ENCODE results near the gene ZNF761. TPM values are rescaled to one million over a fixed set of nuclear protein-coding genes. Genes with fewer than 3 reads are reported as not detected.

ZNF761 gene
- polyA plus RNA-seq, 1 experiment, result 5.6 TPM

DNA sequence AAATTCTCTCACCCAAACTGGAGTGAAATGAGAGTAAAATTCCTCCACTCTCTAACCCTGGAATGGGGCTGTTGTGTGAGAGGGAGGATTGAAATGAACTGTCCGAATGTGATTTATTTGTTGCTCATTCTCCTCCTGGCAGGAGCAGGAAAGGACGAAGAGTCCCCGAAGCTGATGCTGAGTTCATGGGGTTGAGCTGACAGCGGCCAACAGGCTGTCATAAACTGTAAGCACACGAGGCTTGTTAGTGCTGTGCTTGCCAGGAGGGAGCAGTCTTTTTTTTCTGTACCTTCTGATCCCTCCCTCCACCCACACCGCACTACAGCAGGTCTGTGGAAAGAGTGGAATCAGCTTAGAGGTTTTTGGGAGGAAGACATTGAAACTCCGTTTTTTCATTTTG is 73.1 kb downstream of the ZNF761 start:
- Histone ChIP-seq H3K27me3 (ENCODE audit: control insufficient read depth, insufficient read depth, low read length) (no peaks in the 10 kb centered on the region), H3K4me3 (ENCODE audit: low read depth, low read length) (no peak overlapping the region), H3K36me3 (ENCODE audit: control insufficient read depth, insufficient read depth, low read length) (no peaks in the 10 kb centered on the region)
- TF ChIP-seq, protein P1, sequence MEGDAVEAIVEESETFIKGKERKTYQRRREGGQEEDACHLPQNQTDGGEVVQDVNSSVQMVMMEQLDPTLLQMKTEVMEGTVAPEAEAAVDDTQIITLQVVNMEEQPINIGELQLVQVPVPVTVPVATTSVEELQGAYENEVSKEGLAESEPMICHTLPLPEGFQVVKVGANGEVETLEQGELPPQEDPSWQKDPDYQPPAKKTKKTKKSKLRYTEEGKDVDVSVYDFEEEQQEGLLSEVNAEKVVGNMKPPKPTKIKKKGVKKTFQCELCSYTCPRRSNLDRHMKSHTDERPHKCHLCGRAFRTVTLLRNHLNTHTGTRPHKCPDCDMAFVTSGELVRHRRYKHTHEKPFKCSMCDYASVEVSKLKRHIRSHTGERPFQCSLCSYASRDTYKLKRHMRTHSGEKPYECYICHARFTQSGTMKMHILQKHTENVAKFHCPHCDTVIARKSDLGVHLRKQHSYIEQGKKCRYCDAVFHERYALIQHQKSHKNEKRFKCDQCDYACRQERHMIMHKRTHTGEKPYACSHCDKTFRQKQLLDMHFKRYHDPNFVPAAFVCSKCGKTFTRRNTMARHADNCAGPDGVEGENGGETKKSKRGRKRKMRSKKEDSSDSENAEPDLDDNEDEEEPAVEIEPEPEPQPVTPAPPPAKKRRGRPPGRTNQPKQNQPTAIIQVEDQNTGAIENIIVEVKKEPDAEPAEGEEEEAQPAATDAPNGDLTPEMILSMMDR (IDR thresholded peaks at IDR 0.05; ENCODE audit: insufficient read depth, low read depth, low read length), result no peak
- DNase-seq (ENCODE audit: low read depth), result no peak
- POLR2A ChIA-PET, result no interaction called here
- CTCF ChIA-PET, result interaction anchor here (1.2 to 1.6 kb wide), 2 partner anchors 9 to 79 kb away, joined by 4 to 5 read pairs; no protein-coding TSS in a partner anchor

DNA sequence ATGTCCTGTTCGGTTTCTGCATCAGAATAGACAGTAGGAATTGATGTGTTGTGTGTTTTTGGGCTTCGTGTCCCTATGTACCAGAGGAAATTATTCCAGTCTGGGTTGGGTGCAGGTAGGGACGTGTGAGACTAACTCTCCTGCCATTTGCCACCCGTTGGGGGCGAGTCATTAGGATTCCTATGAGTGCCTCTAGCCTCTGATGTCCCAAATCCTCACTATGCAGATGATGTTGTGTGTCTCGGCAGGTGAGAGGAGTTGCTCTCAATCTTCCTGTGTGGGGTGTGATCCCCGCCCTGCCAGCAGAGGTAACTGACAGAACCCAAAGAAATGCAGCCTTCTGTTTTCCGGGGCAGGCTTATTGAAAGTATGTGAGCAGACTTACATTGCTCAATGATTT is 74.9 kb downstream of the ZNF761 start:
- ChIA-PET POLR2A (no interaction called here), CTCF (interaction anchor here (0.8 to 1.9 kb wide), 2 partner anchors 239 to 311 kb away, joined by 3 to 6 read pairs; no protein-coding TSS in a partner anchor)
- TF ChIP-seq, protein P1 (IDR thresholded peaks at IDR 0.05; ENCODE audit: insufficient read depth, low read depth, low read length), result no peak
- DNase-seq (ENCODE audit: low read depth), result no peak
- no peak overlapping the region for H3K4me3 ChIP-seq (ENCODE audit: low read depth, low read length)
- H3K36me3 ChIP-seq (ENCODE audit: control insufficient read depth, insufficient read depth, low read length), result no peaks in the 10 kb centered on the region
- H3K27me3 ChIP-seq (ENCODE audit: control insufficient read depth, insufficient read depth, low read length), result no peaks in the 10 kb centered on the region

Small RNA genes within 50 kb of the gene (small RNA-seq; reads per million reads assigned to genes)
- not detected for gene RPL39P36 (ENCODE audit: insufficient read length, low read depth, low replicate concordance)

Other genes starting within 250 kb of the ZNF761 start
- 3.0 and 3.5 TPM in 2 replicates for gene ZNF665, start 238.6 kb upstream of the ZNF761 start, polyA plus RNA-seq (2011; rRNA removed)
- 12.9 and 20.4 TPM in 2 replicates for gene ZNF677, start 177.1 kb upstream of the ZNF761 start, polyA plus RNA-seq (2011; rRNA removed)
- not detected in 2 replicates for gene VN1R2, start 173.7 kb upstream of the ZNF761 start, polyA plus RNA-seq (2011; rRNA removed)
- not detected in 2 replicates for gene VN1R4, start 164.3 kb upstream of the ZNF761 start, polyA plus RNA-seq (2011; rRNA removed)
- 1.5 and 3.2 TPM in 2 replicates for gene ZNF845, start 98.2 kb upstream of the ZNF761 start, polyA plus RNA-seq (2011; rRNA removed)
- 1.2 and 2.3 TPM in 2 replicates for gene ZNF525, start 66.3 kb upstream of the ZNF761 start, polyA plus RNA-seq (2011; rRNA removed)
- gene ZNF765, start 36.8 kb upstream of the ZNF761 start, polyA plus RNA-seq (2011; rRNA removed), result 2.9 and 3.9 TPM in 2 replicates
- gene ZNF813, start 35.7 kb downstream of the ZNF761 start, polyA plus RNA-seq (2011; rRNA removed), result 0.60 and 1.5 TPM in 2 replicates
- 4.8 and 6.1 TPM in 2 replicates for gene ZNF331, start 106.2 kb downstream of the ZNF761 start, polyA plus RNA-seq (2011; rRNA removed)
- gene DPRX, start 200.0 kb downstream of the ZNF761 start, polyA plus RNA-seq (2011; rRNA removed), result not detected in 2 replicates